HL-60 (cell line): Measurements from ENCODE around the gene FAM171A1.

ENCODE experiments used
- DNase-seq, 2 experiments: peaks; one replicate each; pipeline ENCODE4 v3.0.0-alpha.2; 2010 to 2020; ENCODE audit warnings: low read depth in 1 of 2, low spot score in 1 of 2
- H3K27ac ChIP-seq: fragments of 250-450 bp; sonication (Bioruptor Pico); replicated peaks from 2 replicates; pipeline ENCODE4 v1.5.1; 2020; ENCODE audit warnings: mild to moderate bottlenecking, moderate library complexity
- H3K27me3 ChIP-seq: fragments of 250-450 bp; sonication (Bioruptor Pico); 2 replicates; pipeline ENCODE4 v1.5.1; 2021; ENCODE audit warnings: mild to moderate bottlenecking, moderate library complexity; ENCODE audit not compliant: insufficient read depth, poor library complexity, severe bottlenecking
- H3K4me3 ChIP-seq: replicated peaks from 2 replicates; pipeline ENCODE4 v1.5.1; 2011; ENCODE audit warnings: mild to moderate bottlenecking, control low read depth, low read length; ENCODE audit not compliant: insufficient read depth
- GABPA ChIP-seq: IDR thresholded peaks from 2 replicates; pipeline ENCODE4 v1.6.1; 2012; ENCODE audit warnings: low read depth
- POLR2AphosphoS5 ChIP-seq: IDR thresholded peaks from 2 replicates; pipeline ENCODE4 v1.6.1; 2012; ENCODE audit warnings: low read depth
- REST ChIP-seq: IDR thresholded peaks from 2 replicates; pipeline ENCODE4 v1.6.1; 2012; ENCODE audit warnings: low read depth; ENCODE audit not compliant: insufficient replicate concordance
- SPI1 ChIP-seq: IDR thresholded peaks from 2 replicates; pipeline ENCODE4 v1.6.1; 2012; ENCODE audit warnings: low read depth, mild to moderate bottlenecking, borderline replicate concordance
- TF ChIP-seq, protein P1 (sequence below): IDR thresholded peaks from one replicate; pipeline ENCODE4 v1.5.1; 2011; ENCODE audit warnings: low read length, control low read depth, inconsistent platforms; ENCODE audit not compliant: insufficient read depth

The FAM171A1 gene

GRCh38 chr10:15346440-15347141 lies 24.5 kb downstream of the FAM171A1 start:
- Histone ChIP-seq H3K27ac (no peak overlapping the region), H3K4me3 (no peak overlapping the region), H3K27me3 (no peaks in the 10 kb centered on the region)
- no peak for DNase-seq
- TF ChIP-seq REST (no peak), GABPA (no peak), POLR2AphosphoS5 (no peak), SPI1 (no peak)
- TF ChIP-seq, protein P1, sequence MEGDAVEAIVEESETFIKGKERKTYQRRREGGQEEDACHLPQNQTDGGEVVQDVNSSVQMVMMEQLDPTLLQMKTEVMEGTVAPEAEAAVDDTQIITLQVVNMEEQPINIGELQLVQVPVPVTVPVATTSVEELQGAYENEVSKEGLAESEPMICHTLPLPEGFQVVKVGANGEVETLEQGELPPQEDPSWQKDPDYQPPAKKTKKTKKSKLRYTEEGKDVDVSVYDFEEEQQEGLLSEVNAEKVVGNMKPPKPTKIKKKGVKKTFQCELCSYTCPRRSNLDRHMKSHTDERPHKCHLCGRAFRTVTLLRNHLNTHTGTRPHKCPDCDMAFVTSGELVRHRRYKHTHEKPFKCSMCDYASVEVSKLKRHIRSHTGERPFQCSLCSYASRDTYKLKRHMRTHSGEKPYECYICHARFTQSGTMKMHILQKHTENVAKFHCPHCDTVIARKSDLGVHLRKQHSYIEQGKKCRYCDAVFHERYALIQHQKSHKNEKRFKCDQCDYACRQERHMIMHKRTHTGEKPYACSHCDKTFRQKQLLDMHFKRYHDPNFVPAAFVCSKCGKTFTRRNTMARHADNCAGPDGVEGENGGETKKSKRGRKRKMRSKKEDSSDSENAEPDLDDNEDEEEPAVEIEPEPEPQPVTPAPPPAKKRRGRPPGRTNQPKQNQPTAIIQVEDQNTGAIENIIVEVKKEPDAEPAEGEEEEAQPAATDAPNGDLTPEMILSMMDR, result no peak

GRCh38 chr10:15345450-15345849 lies 25.6 kb downstream of the FAM171A1 start:
- Histone ChIP-seq H3K27me3 (no peaks in the 10 kb centered on the region), H3K27ac (no peak overlapping the region), H3K4me3 (no peak overlapping the region)
- TF ChIP-seq, protein P1, result no peak
- no peak for TF ChIP-seq POLR2AphosphoS5
- TF ChIP-seq REST, result no peak
- no peak for TF ChIP-seq SPI1
- no peak for TF ChIP-seq GABPA
- no peak for DNase-seq

DNA sequence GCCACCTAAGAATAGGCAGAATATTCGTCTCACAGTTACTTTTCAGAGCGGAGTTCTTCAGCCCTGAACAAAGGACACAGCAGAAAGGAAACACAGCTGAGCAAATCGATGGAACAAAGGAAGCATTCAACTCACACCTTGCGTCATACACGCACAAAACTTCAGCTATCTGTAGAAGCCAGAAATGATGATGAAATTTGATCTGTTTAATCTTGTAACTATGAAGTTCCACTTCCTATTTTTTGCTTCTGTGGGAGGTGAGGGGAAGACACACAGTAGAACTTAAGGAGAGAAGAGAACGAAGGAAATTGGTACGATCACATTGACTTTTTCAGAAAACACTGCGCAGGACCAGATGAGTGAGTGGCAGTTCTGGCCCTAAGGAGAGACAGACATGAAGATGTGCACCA lies 26.2 kb downstream of the FAM171A1 start:
- H3K4me3 ChIP-seq, result no peak overlapping the region
- H3K27ac ChIP-seq, result no peak overlapping the region
- peak; percentile 28 to 31 for DNase-seq
- TF ChIP-seq GABPA (no peak), SPI1 (peak; percentile 86)
- H3K27me3 ChIP-seq, result no peaks in the 10 kb centered on the region

- no peaks in the 10 kb centered on the region for H3K27me3 ChIP-seq
- DNase-seq, result no peak
- no peak overlapping the region for H3K27ac ChIP-seq
- no peak overlapping the region for H3K4me3 ChIP-seq
- TF ChIP-seq SPI1 (no peak), GABPA (no peak), POLR2AphosphoS5 (no peak), REST (no peak)
- TF ChIP-seq, protein P1, result no peak
Measured at GRCh38 chr10:15344256-15344875, 26.7 kb downstream of the FAM171A1 start.
